ENCODE results near the gene NPIPA2. TPM values are rescaled to one million over a fixed set of nuclear protein-coding genes. Genes with fewer than 3 reads are reported as not detected.

Gene NPIPA2
- 1.2 to 1.9 TPM (median 1.4 TPM) in 5 replicates for total RNA-seq (2022; extraction: Qiagen RNA extraction)

GRCh38 chr16:14742273-14743128 is at the start of gene NPIPA2:
TSS of gene NPIPA2 (plus strand) at chr16:14742533. CDS start at chr16:14748066, 5,533 bp downstream.

GRCh38 chr16:14694129-14694528 is 48.2 kb upstream of the NPIPA2 start, which contains the start of gene PLA2G10:
TSS of gene PLA2G10 (minus strand) at chr16:14694308. CDS start at chr16:14694229, 79 bp downstream.

GRCh38 chr16:14703156-14704011 is 38.9 kb upstream of the NPIPA2 start, which contains the start of gene NPIPA3:
TSS of gene NPIPA3 (plus strand) at chr16:14703411. CDS start at chr16:14708944, 5,533 bp downstream.

Other genes with a start within 250 kb of the NPIPA2 start
- gene PARN, start 112.3 kb upstream of the NPIPA2 start, total RNA-seq (2022; extraction: Qiagen RNA extraction), result 32.7 to 52.5 TPM (median 36.3 TPM) in 5 replicates
- gene BFAR, start 109.6 kb upstream of the NPIPA2 start, total RNA-seq (2022; extraction: Qiagen RNA extraction), result 87.6 to 109 TPM (median 94.2 TPM) in 5 replicates
- gene PLA2G10, start 48.2 kb upstream of the NPIPA2 start, total RNA-seq (2022; extraction: Qiagen RNA extraction), result 0.21 to 0.29 TPM (median 0.24 TPM) in 4 of 5 replicates, not detected in the other
- 0.65 to 1.8 TPM (median 1.6 TPM) in 5 replicates for gene NPIPA3, start 39.1 kb upstream of the NPIPA2 start, total RNA-seq (2022; extraction: Qiagen RNA extraction)
- gene NOMO1, start 91.2 kb downstream of the NPIPA2 start, total RNA-seq (2022; extraction: Qiagen RNA extraction), result 88.9 to 98.3 TPM (median 92.7 TPM) in 5 replicates
- 38.8 to 54.2 TPM (median 50.0 TPM) in 5 replicates for gene NPIPA1, start 194.9 kb downstream of the NPIPA2 start, total RNA-seq (2022; extraction: Qiagen RNA extraction)
- 58.8 to 71.8 TPM (median 65.9 TPM) in 5 replicates for gene PDXDC1, start 232.5 kb downstream of the NPIPA2 start, total RNA-seq (2022; extraction: Qiagen RNA extraction)